ENCODE data around the gene METTL18. TPM values are rescaled to one million over a fixed set of nuclear protein-coding genes. Genes with fewer than 3 reads are reported as not detected.
"Not testable (repeated sequence)": the region's sequence is repeated elsewhere in the genome, so short reads cannot be mapped to it uniquely, and the experiment has no call there.

METTL18 gene
- total and polyA plus RNA-seq, 5 donors from 2014 or later = 5.6 to 45.4 (median 29.9) TPM

DNA sequence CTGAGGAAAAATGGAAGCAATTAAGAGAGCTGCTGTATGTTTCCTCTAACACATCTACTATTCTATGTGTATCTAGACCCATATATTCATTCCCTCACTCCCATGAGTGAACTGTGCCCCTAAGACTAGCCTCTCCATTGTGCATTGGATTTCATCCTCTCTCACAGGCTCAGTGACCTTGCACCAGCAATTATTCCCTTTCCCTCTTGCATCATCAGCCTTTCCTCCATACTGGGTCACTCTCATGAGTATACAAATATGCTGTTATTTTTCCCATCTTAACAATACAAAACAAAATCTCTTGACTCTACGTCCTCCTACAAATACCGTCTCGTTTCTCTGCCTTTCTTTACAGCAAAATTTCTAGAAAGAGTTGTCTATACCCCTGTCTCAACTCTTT, 29.4 kb upstream of the METTL18 start:
- no peaks in the 10 kb centered on the region for H3K9me3 Mint-ChIP-seq
- peaks cover 19% of the 10 kb centered on the region for H3K36me3 Mint-ChIP-seq
- peaks cover 0 to 14% (median under 1%) of the 10 kb centered on the region in 4 donors for H3K4me1 Mint-ChIP-seq
- no peak overlapping the region for H3K4me3 Mint-ChIP-seq
- DNase-seq = no peak
- Histone ChIP-seq H3K4me3 (ENCODE audit: low read depth, low read length) (no peak overlapping the region), H3K9me3 (ENCODE audit: control insufficient read depth in 2 of 2, low read length in 2 of 2) (no peaks in the 10 kb centered on the region), H3K36me3 (ENCODE audit: control insufficient read depth, insufficient read depth, low read length) (peaks cover 12% of the 10 kb centered on the region), H3K4me1 (ENCODE audit: control insufficient read depth, insufficient read depth, low read length, poor library complexity, severe bottlenecking) (no peaks in the 10 kb centered on the region), H3K27ac (ENCODE audit: insufficient read depth, low read length, poor library complexity, severe bottlenecking) (no peak overlapping the region), H3K27me3 (ENCODE audit: control insufficient read depth, insufficient read depth, low read length) (no peaks in the 10 kb centered on the region)
- no peaks in the 10 kb centered on the region for H3K27me3 Mint-ChIP-seq
- no peak for ATAC-seq (ENCODE audit: low read depth in 2 of 2)
- H3K27ac Mint-ChIP-seq = peak overlapping the region in 1 of 3 donors; percentile 3

DNA sequence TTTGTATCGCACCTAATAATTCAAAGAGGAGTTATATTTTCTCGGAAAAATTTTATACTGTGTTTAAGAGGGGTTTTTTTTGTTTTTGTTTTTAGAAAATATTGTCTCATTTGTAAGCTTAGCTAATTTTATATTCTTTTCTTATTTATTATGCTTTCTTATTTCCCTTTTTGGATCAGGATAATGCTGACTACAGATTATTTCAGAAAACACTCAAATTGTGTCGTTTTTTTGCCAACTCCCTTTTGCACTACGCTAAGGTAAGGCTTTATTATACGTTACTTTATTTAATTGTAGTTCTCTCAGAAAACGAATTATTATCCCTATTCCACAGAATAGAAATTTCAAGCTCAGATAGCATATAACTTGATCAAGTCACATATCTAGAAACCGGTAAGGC, 26.8 kb upstream of the METTL18 start:
- no peak overlapping the region for H3K4me3 ChIP-seq (ENCODE audit: low read depth, low read length)
- H3K27me3 Mint-ChIP-seq = no peaks in the 10 kb centered on the region
- no peaks in the 10 kb centered on the region for H3K4me1 ChIP-seq (ENCODE audit: control insufficient read depth, insufficient read depth, low read length, poor library complexity, severe bottlenecking)
- H3K36me3 ChIP-seq (ENCODE audit: control insufficient read depth, insufficient read depth, low read length) = peaks cover 4% of the 10 kb centered on the region
- H3K4me1 Mint-ChIP-seq = peaks cover 0 to 21% (median 0%) of the 10 kb centered on the region in 4 donors
- no peak overlapping the region for H3K27ac Mint-ChIP-seq
- H3K4me3 Mint-ChIP-seq = no peak overlapping the region
- H3K9me3 ChIP-seq (ENCODE audit: control insufficient read depth in 2 of 2, low read length in 2 of 2) = no peaks in the 10 kb centered on the region
- peaks cover 0 to 1% (median 0%) of the 10 kb centered on the region in 7 donors for H3K9me3 Mint-ChIP-seq
- H3K27me3 ChIP-seq (ENCODE audit: control insufficient read depth, insufficient read depth, low read length) = no peaks in the 10 kb centered on the region
- ATAC-seq (ENCODE audit: low read depth in 2 of 2) (no peak), DNase-seq (no peak)
- H3K36me3 Mint-ChIP-seq = peaks cover 25% of the 10 kb centered on the region
- H3K27ac ChIP-seq (ENCODE audit: insufficient read depth, low read length, poor library complexity, severe bottlenecking) = no peak overlapping the region

DNA sequence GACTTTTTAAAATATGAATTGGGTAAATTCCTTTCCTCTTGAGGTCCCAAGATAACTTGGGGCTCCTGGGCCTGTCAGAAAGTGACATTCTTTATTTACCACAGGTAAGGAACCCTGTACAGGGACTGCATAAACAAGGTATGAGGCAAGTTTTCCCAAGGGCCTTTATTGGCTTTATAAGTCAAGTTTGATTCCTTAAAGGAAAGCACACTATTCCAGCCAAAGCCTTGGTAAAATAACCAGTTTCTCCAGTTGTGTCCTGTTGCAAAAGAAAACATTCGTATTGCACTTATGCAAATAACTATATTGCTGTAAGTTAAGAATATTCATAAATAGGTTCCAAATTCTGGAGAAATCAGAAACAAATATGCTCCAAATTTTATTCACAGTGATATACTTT, 21.9 kb upstream of the METTL18 start:
- Mint-ChIP-seq H3K27me3 (no peaks in the 10 kb centered on the region), H3K9me3 (peaks cover 0 to 1% (median 0%) of the 10 kb centered on the region in 7 donors), H3K4me3 (no peak overlapping the region), H3K36me3 (peaks cover 25% of the 10 kb centered on the region), H3K4me1 (peaks cover 0 to 12% (median 5%) of the 10 kb centered on the region in 4 donors), H3K27ac (no peak overlapping the region)
- Histone ChIP-seq H3K27ac (ENCODE audit: insufficient read depth, low read length, poor library complexity, severe bottlenecking) (no peak overlapping the region), H3K36me3 (ENCODE audit: control insufficient read depth, insufficient read depth, low read length) (no peaks in the 10 kb centered on the region), H3K4me1 (ENCODE audit: control insufficient read depth, insufficient read depth, low read length, poor library complexity, severe bottlenecking) (peaks cover 4% of the 10 kb centered on the region), H3K9me3 (ENCODE audit: control insufficient read depth in 2 of 2, low read length in 2 of 2) (no peaks in the 10 kb centered on the region), H3K4me3 (ENCODE audit: low read depth, low read length) (no peak overlapping the region), H3K27me3 (ENCODE audit: control insufficient read depth, insufficient read depth, low read length) (no peaks in the 10 kb centered on the region)
- ATAC-seq (ENCODE audit: low read depth in 2 of 2) = no peak
- DNase-seq = no peak

DNA sequence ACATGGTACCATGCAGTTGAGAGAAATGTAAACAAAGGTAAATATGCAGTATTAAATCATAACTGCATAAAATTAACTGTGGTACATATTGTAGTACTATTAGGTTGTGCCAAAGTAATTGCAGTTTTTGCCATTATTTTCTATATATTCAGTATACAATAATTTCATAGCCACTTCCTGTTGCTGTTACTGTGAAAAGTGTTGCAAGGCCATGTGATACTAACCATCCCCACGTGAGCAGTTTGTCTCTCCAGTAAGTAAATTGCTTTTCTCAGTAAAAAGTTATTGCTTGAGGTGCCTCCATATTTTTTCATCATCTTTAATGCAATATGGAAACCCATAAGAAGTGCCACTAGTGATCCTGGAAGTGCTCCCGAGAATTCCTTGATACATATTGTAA, 19.6 kb upstream of the METTL18 start:
- Histone ChIP-seq H3K9me3 (ENCODE audit: control insufficient read depth in 2 of 2, low read length in 2 of 2) (no peaks in the 10 kb centered on the region), H3K27ac (ENCODE audit: insufficient read depth, low read length, poor library complexity, severe bottlenecking) (no peak overlapping the region), H3K4me3 (ENCODE audit: low read depth, low read length) (peak overlapping the region; percentile 0), H3K4me1 (ENCODE audit: control insufficient read depth, insufficient read depth, low read length, poor library complexity, severe bottlenecking) (peaks cover 4% of the 10 kb centered on the region), H3K27me3 (ENCODE audit: control insufficient read depth, insufficient read depth, low read length) (no peaks in the 10 kb centered on the region), H3K36me3 (ENCODE audit: control insufficient read depth, insufficient read depth, low read length) (no peaks in the 10 kb centered on the region)
- H3K27ac Mint-ChIP-seq = no peak overlapping the region
- H3K27me3 Mint-ChIP-seq = no peaks in the 10 kb centered on the region
- H3K9me3 Mint-ChIP-seq = peaks cover 0 to 1% (median 0%) of the 10 kb centered on the region in 7 donors
- peak in 2 of 3 donors; percentile 35 to 43 for DNase-seq
- peak in 1 of 2 donors; percentile 69 for ATAC-seq (ENCODE audit: low read depth in 2 of 2)
- no peak overlapping the region for H3K4me3 Mint-ChIP-seq
- H3K36me3 Mint-ChIP-seq = peaks cover 21% of the 10 kb centered on the region
- H3K4me1 Mint-ChIP-seq = peaks cover 0 to 19% (median 8%) of the 10 kb centered on the region in 4 donors

DNA sequence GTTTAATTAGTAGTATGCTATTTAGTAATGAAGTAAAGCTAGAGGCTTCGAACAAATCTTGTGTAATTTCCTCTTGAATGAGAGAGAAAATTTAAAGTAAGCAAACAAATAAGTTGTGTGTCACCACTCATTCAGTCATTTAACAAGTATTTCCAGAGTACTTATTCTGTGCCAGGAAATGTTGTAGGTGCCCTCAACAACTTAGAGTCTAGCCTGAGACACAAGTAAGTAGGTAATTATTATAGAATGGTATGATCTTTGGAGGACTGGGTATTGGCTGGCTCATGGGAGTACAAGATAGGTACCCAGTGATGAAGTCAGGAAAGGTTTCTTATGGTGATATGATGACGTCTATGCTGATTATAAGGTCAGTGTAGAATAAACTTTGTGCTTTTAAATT, 17.4 kb upstream of the METTL18 start:
- no peak overlapping the region for H3K4me3 ChIP-seq (ENCODE audit: low read depth, low read length)
- no peaks in the 10 kb centered on the region for H3K9me3 Mint-ChIP-seq
- DNase-seq = no peak
- no peaks in the 10 kb centered on the region for H3K36me3 ChIP-seq (ENCODE audit: control insufficient read depth, insufficient read depth, low read length)
- peaks cover 4% of the 10 kb centered on the region for H3K4me1 ChIP-seq (ENCODE audit: control insufficient read depth, insufficient read depth, low read length, poor library complexity, severe bottlenecking)
- peaks cover 0 to 24% (median 5%) of the 10 kb centered on the region in 4 donors for H3K4me1 Mint-ChIP-seq
- H3K27ac Mint-ChIP-seq = peak overlapping the region in 1 of 3 donors; percentile 58
- H3K36me3 Mint-ChIP-seq = peaks cover 14% of the 10 kb centered on the region
- ATAC-seq (ENCODE audit: low read depth in 2 of 2) = no peak
- H3K27ac ChIP-seq (ENCODE audit: insufficient read depth, low read length, poor library complexity, severe bottlenecking) = no peak overlapping the region
- H3K27me3 ChIP-seq (ENCODE audit: control insufficient read depth, insufficient read depth, low read length) = no peaks in the 10 kb centered on the region
- no peaks in the 10 kb centered on the region for H3K9me3 ChIP-seq (ENCODE audit: control insufficient read depth in 2 of 2, low read length in 2 of 2)
- no peaks in the 10 kb centered on the region for H3K27me3 Mint-ChIP-seq
- no peak overlapping the region for H3K4me3 Mint-ChIP-seq

DNA sequence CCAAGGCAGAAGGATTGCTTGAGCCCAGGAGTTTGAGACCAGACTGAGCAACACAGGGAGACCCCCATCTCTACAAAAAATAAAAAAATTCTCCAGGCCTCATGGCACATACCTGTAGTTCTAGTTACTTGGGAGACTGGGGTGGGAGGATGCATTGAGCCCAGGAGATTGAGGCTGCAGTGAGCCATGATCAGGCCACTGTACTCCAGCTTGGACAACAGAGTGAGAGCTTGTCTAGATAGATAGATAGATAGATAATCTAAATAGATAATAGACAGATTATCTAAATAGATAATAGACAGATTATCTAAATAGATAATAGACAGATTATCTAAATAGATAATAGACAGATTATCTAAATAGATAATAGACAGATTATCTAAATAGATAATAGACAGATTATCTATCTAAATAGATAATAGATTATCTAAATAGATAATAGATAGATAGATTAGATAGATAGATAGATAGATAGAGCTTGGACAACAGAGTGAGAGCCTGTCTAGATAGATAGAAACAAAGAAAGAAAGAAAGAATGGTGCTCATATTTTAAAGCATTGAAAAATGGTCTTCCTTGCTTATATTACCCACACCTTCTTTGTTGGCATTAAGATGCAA, 16.8 kb upstream of the METTL18 start:
- H3K4me1 ChIP-seq (ENCODE audit: control insufficient read depth, insufficient read depth, low read length, poor library complexity, severe bottlenecking); H3K27ac ChIP-seq (ENCODE audit: insufficient read depth, low read length, poor library complexity, severe bottlenecking); H3K4me3 ChIP-seq (ENCODE audit: low read depth, low read length); DNase-seq; H3K36me3 ChIP-seq (ENCODE audit: control insufficient read depth, insufficient read depth, low read length); H3K27me3 ChIP-seq (ENCODE audit: control insufficient read depth, insufficient read depth, low read length); H3K4me3 Mint-ChIP-seq; H3K9me3 Mint-ChIP-seq; H3K27me3 Mint-ChIP-seq; H3K9me3 ChIP-seq (ENCODE audit: control insufficient read depth in 2 of 2, low read length in 2 of 2); ATAC-seq (ENCODE audit: low read depth in 2 of 2): not testable (repeated sequence)
- Mint-ChIP-seq H3K36me3 (peaks cover 14% of the 10 kb centered on the region), H3K4me1 (peaks cover 0 to 24% (median 4%) of the 10 kb centered on the region in 4 donors), H3K27ac (peak overlapping the region in 1 of 3 donors; percentile 84)

DNA sequence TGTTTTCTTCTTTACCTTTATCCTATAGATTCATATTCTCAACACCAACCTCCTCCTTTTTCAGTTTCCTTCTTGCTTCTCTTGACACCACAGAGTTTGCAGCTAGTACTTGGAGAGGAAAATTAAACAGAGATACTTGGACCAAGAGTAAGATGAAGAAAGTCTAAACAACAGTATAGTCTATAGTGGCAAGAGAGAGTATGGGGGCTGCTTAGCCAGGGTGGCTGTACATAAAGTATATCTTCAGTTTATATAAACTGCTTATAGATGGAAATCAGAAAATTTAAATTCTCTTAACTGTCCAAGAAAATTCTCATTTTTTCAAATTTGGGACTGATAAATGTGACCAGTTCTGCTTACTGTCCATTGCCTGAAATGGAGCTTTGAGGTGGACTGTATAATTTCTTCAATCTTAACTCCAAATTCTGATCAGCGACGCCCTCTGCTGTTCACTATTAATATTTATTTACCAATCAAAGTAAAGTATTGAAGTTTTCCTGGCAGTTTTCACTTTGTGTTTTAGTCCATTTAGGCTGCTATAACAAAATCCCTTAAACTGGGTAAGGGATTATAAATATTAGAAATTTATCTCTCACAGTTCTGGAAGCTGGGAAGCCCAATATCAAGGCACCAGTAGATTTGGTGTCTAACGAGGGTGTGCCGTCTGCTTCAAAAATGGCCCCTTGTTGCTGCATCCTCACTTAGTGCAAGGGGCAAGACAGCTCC, 14.8 kb upstream of the METTL18 start:
- DNase-seq (peak in 2 of 3 donors; percentile 49 to 58), ATAC-seq (ENCODE audit: low read depth in 2 of 2) (no peak)
- no peaks in the 10 kb centered on the region for H3K9me3 ChIP-seq (ENCODE audit: control insufficient read depth in 2 of 2, low read length in 2 of 2)
- Mint-ChIP-seq H3K27ac (peak overlapping the region in 2 of 3 donors; percentile 48 to 59), H3K4me1 (peaks cover 0 to 22% (median 4%) of the 10 kb centered on the region in 4 donors), H3K9me3 (no peaks in the 10 kb centered on the region), H3K4me3 (no peak overlapping the region), H3K27me3 (no peaks in the 10 kb centered on the region), H3K36me3 (peaks cover 12% of the 10 kb centered on the region)
- H3K4me1 ChIP-seq (ENCODE audit: control insufficient read depth, insufficient read depth, low read length, poor library complexity, severe bottlenecking) = peaks cover 4% of the 10 kb centered on the region
- no peaks in the 10 kb centered on the region for H3K27me3 ChIP-seq (ENCODE audit: control insufficient read depth, insufficient read depth, low read length)
- H3K4me3 ChIP-seq (ENCODE audit: low read depth, low read length) = no peak overlapping the region
- no peak overlapping the region for H3K27ac ChIP-seq (ENCODE audit: insufficient read depth, low read length, poor library complexity, severe bottlenecking)
- no peaks in the 10 kb centered on the region for H3K36me3 ChIP-seq (ENCODE audit: control insufficient read depth, insufficient read depth, low read length)
